Bronchial epithelial cell (primary cell): ENCODE data around the gene ZBTB16. TPM values are rescaled to one million over a fixed set of nuclear protein-coding genes. Genes with fewer than 3 reads are reported as not detected.
A peak's percentile ranks its signal among the peaks of the same experiment; 100 is the strongest.

Experiments
- DNase-seq: peaks from one replicate; pipeline ENCODE4 v3.0.0-alpha.2; 2010; ENCODE audit warnings: low read depth
- FAIRE-seq: peaks from 2 replicates; lab custom pipeline; 2011; peaks lifted over from hg19 to GRCh38; lab: Jason Lieb, UNC
- H3K27me3 ChIP-seq: 2 replicates; pipeline ENCODE4 v1.5.1; 2011; ENCODE audit warnings: low read length; ENCODE audit not compliant: control insufficient read depth, insufficient read depth
- H3K36me3 ChIP-seq: 2 replicates; pipeline ENCODE4 v1.5.1; 2011; ENCODE audit warnings: low read length; ENCODE audit not compliant: control insufficient read depth, insufficient read depth
- H3K4me3 ChIP-seq: 2 replicates; pipeline ENCODE4 v1.5.1; 2011; ENCODE audit warnings: mild to moderate bottlenecking, low read depth, low read length, control low read depth
- total RNA-seq: library from RNA; depleted of rRNA; stranded (reverse); fragments of >200 nt; gene quantifications from 2 replicates; pipeline ENCODE4 v1.2.1, GENCODE V29; 2014
- TF ChIP-seq, protein P1 (sequence below): IDR thresholded peaks from 2 replicates; pipeline ENCODE4 v1.5.1; 2011; ENCODE audit warnings: mild to moderate bottlenecking, moderate library complexity, low read length, control low read depth, inconsistent platforms; ENCODE audit not compliant: insufficient read depth, severe bottlenecking

ZBTB16 gene
- total RNA-seq, 1 donor from 2014 or later = 3.2 TPM

DNA sequence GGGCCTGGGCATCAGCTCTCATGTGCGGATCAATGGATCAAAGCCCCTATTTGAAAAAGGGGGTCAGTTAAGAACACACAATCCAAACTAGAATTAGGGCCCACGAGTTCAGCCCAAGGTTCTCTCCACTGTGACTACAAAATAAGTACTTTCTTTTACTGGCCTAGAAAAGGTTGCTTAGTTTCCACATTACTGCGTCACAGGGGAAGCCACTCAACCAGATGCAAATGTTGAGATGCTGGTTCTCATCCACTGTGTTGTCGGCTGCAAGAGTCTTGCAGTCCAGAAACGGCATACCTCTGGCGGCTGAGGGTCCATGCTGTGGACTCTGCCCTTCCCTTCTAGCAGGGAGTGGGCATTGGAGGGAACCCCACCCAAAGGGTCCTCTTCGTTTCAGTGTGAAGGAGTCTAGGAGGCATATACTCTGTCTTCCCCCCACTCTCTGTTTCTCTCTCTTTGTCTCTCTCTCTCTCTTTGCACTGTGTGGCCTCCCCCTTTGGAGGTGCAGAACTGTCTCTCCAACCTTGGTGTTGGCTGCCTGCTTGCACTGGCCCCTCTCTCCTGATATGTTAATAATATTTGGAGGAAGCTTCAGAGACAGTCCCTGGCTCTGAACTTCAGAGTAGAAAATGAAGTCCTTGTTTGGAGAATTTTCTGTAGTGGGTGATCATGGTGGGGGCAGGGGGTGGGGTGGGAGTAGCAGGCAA is 137.6 kb downstream of the ZBTB16 start:
- FAIRE-seq = no peak
- no peaks in the 10 kb centered on the region for H3K27me3 ChIP-seq
- H3K36me3 ChIP-seq = no peaks in the 10 kb centered on the region
- TF ChIP-seq, protein P1, sequence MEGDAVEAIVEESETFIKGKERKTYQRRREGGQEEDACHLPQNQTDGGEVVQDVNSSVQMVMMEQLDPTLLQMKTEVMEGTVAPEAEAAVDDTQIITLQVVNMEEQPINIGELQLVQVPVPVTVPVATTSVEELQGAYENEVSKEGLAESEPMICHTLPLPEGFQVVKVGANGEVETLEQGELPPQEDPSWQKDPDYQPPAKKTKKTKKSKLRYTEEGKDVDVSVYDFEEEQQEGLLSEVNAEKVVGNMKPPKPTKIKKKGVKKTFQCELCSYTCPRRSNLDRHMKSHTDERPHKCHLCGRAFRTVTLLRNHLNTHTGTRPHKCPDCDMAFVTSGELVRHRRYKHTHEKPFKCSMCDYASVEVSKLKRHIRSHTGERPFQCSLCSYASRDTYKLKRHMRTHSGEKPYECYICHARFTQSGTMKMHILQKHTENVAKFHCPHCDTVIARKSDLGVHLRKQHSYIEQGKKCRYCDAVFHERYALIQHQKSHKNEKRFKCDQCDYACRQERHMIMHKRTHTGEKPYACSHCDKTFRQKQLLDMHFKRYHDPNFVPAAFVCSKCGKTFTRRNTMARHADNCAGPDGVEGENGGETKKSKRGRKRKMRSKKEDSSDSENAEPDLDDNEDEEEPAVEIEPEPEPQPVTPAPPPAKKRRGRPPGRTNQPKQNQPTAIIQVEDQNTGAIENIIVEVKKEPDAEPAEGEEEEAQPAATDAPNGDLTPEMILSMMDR = no peak
- no peak for DNase-seq
- H3K4me3 ChIP-seq = no peak overlapping the region

DNA sequence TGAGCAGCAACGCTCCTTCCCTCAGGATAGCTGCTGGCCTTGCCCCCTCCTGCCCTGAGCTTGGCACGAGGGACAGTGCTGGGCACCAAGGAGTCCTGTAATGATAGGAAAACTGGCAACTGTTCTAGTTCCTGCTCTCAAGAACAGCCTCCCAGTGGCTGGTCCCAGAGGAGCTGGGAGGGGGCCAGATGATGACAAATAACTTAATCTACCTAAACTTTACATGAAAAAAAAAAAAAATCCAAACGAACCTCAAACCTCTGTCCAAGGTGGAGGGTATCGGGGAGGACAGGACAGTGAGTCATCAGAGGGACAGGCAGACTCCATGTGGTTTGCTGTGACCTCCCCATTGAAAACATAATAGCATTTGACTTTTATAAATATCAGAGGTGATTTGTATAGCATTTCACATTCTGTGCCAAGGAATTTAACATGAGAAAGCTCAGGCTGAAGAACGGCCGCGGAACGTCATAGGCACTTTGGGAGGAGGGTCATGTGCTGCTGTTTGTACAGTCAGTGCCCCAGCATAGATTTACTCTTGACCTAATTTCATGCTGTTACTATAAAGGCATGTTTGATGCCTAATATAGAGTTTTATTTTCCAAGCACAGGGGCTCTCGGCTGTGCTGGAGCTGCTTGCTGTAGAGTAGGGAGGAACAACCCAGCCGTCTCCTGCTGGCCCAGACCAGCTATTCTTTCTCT is 138.4 kb downstream of the ZBTB16 start:
- no peaks in the 10 kb centered on the region for H3K36me3 ChIP-seq
- H3K4me3 ChIP-seq = no peak overlapping the region
- peak; percentile 60 for FAIRE-seq
- no peaks in the 10 kb centered on the region for H3K27me3 ChIP-seq
- TF ChIP-seq, protein P1 = no peak
- DNase-seq = peak; percentile 39

DNA sequence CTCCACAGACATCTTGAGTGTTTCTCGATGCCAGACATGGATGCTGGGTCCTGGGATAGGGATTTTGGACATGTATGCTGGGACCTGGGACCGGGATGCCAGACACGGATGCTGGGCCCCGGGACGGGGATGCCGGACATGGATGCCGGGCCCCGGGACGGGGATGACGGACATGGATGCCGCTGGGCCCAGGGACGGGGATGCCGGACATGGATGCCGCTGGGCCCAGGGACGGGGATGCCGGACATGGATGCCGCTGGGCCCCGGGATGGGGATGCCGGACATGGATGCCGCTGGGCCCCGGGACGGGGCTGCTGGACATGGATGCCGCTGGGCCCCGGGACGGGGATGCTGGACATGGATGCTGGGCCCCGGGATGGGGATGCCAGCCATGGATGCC is 139.5 kb downstream of the ZBTB16 start:
- no peaks in the 10 kb centered on the region for H3K27me3 ChIP-seq

DNA sequence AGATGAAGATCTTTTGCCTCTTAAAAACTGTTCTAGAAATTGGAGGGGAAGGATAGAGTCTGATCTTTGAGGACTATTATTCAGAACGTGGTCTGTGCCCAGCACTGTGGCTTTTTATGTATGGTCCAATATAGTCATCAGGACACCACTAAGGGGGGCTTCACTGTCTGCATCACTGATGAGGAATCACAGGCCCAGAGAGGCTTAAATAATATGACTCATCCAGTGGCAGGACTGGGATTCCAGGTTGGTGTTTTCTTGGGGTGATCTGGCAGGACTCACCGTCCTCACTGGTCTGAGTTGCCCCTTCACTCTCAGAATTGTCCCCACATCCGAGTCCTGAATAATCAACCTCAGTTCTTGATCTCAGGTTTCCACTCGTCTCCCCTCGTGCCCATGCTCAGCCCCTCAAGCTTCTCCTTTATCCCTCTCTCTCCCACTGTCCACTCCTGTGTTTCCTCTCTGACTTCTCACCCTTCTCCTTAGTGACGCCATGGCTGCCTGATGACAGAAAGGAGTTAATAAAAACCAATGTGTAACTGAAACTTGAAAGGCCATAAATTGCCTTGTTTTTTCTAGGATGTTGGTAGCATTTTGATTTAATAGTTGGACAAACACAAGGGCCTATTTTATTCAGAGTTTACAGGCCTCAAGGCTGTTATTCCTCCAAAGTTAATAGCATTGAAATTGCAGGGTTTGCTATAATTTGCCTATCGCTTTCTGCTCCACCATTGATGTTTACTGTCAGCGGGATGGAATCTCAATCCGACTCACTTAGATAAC is 141.0 kb downstream of the ZBTB16 start:
- TF ChIP-seq, protein P1 = no peak
- H3K36me3 ChIP-seq = no peaks in the 10 kb centered on the region
- no peak overlapping the region for H3K4me3 ChIP-seq
- DNase-seq = no peak
- FAIRE-seq = peak; percentile 68
- no peaks in the 10 kb centered on the region for H3K27me3 ChIP-seq

More for the DNA sequence above, 139.5 kb downstream of the ZBTB16 start:
- FAIRE-seq = no peak
- TF ChIP-seq, protein P1 = no peak
- Histone ChIP-seq H3K4me3 (no peak overlapping the region), H3K36me3 (no peaks in the 10 kb centered on the region)
- no peak for DNase-seq

DNA sequence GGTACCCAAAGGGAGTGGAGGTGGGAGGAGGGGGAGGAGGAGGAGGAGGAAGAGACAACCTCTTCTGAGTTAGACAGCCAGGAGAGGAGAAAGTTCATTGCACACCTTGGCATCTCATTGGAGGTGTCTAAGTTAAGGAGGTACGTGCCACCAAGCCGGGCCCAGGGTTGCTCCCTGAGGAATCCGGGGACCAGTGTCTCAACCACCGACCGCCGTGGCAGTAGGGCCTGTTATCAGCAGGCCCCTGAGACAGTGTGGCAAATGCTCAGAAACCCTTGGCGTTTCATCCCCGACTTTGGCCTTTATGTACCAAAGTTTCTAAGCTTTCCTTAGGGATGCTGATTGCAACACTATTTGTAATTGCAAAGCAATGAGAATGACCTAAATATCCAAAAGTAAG is 141.7 kb downstream of the ZBTB16 start:
- FAIRE-seq = no peak
- no peaks in the 10 kb centered on the region for H3K36me3 ChIP-seq
- no peak for DNase-seq
- TF ChIP-seq, protein P1 = no peak
- no peak overlapping the region for H3K4me3 ChIP-seq
- no peaks in the 10 kb centered on the region for H3K27me3 ChIP-seq
